Midbrain (tissue), 1 donor: ENCODE data around the gene TINAG.

Source experiments
- DNase-seq: peaks from one replicate; lab custom pipeline; 2025; lab: John Stamatoyannopoulos, UW

Gene TINAG, protein sequence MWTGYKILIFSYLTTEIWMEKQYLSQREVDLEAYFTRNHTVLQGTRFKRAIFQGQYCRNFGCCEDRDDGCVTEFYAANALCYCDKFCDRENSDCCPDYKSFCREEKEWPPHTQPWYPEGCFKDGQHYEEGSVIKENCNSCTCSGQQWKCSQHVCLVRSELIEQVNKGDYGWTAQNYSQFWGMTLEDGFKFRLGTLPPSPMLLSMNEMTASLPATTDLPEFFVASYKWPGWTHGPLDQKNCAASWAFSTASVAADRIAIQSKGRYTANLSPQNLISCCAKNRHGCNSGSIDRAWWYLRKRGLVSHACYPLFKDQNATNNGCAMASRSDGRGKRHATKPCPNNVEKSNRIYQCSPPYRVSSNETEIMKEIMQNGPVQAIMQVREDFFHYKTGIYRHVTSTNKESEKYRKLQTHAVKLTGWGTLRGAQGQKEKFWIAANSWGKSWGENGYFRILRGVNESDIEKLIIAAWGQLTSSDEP

GRCh38 chr6:54308289-54308985 is at the start of gene TINAG:
Gene TINAG, plus strand, starts transcription at chr6:54308441. Its CDS starts 110 bp downstream, at chr6:54308551.
- DNase-seq, result no peak

DNA sequence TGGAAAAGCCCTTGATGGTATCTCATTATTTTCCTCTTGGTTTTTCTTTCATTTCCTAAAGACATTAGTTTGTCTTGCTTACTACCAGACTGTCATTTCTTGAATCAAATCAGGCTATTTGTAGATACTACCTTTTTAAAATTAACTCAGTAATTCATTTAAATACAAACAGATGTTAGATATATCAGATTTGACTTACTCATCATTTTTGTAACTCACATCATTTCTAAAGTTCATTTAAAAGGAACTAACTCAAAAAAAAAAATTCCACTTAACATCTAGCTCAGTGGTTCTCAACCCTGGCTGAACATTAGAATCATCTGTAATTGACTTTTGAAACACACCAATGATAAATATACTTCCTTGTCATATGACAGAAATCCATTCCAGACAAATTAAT is 48.2 kb upstream of the TINAG start:
- DNase-seq, result no peak

GRCh38 chr6:54262499-54262898 is 45.7 kb upstream of the TINAG start:
- DNase-seq, result no peak

GRCh38 chr6:54262971-54263370 is 45.3 kb upstream of the TINAG start:
- no peak for DNase-seq

GRCh38 chr6:54264581-54265272 is 43.5 kb upstream of the TINAG start:
- no peak for DNase-seq

- DNase-seq, result no peak
Measured at GRCh38 chr6:54266400-54266923, 41.8 kb upstream of the TINAG start.

GRCh38 chr6:54267798-54268197 is 40.4 kb upstream of the TINAG start:
- DNase-seq, result no peak

DNA sequence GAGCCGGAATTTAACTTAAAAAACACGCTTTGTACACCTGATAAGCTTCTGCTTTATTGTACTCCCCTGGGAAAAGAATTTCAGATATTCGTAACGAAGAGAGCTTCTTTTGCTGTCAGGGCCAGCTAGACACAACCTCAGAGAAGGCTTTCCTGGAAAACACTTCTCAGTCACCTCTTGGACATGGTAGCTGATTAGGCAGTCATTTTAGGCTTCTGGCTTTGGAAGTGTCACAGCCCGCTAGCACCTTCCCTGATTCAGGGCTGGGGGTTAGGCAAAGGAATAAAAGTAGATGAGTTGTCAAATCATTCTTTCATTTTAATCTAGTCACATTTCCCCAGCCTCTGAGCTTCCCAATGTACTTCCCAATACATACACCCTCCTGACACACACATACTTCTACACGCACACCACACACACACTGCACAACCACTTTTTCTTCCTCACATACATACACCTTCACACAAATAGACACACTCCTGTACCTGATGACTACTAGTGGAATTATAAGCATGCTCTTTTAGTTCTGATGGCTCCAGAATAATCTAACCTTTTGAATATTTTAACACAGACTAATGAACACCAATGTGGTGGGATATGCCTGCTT is 34.9 kb upstream of the TINAG start:
- no peak for DNase-seq

- no peak for DNase-seq
Measured at GRCh38 chr6:54274383-54274782, 33.9 kb upstream of the TINAG start.

DNA sequence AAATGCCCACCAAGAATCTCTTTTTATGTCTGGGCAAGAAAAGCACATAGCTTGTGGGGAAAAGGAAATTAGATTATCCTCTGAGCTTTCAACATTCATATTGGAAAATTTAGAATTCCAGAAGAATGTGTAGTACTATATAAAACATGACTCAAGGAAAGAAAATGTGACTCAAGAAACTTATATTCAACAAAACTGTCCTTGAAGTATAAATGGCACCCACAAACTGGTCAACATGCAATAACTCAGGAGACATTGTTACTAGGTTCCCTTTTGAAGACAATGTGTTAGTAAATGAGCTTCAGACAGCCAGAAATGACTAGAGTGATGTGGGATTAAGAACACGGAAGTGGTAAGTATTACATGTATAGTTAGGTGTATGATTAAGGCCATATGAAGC is 26.1 kb upstream of the TINAG start:
- no peak for DNase-seq

DNA sequence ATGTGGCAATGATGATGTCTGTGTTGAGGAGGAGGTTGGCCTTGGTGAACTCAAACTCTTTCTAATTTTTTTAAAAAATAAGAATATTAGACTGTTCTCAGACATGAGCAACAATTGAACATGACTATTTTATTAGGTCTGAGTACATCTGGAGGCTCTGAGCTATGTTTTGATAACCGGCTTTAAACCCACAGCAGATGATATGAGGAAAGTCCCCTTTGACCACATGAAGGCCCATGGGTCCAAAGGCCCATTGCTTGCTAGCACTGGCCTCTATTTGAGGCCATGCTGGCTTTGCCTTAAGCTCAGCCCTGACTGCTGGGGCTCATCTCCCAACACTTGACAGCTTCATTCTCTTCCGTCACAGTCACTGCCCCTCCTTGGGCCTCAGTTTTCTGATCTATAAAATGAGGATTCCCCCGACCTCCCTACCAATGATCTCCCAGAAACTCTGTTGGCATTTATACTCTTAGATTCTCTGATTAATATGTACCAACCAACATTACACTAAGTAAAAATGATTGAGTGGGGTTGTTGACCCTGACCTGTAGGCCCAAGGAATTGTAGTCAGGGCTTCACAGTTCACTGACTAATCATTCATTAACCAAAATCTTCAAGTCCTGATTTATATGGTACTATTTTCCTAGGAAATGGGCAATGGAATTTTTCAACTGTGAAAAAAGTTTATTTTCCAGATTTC is 23.9 kb upstream of the TINAG start:
- no peak for DNase-seq

DNA sequence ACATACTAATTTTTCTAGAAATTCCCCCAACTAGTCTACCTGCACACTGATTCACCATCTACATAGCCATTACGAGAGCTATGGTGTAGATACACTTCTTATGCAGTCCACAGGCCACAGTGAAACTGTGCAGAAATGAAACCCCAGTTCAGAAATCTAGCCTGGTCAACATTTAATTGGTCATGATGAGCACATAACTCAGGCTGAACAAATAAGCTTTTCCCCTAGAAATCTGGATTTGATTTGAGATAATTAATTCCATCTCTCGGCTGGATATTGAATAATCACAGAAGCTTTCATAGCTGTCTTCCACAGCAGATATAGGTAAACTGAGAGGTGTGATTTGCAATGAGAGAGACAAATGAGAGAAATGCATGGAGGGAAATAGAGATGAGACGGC is 22.6 kb upstream of the TINAG start:
- DNase-seq, result no peak

GRCh38 chr6:54286141-54286540 is 22.1 kb upstream of the TINAG start:
- DNase-seq, result no peak

GRCh38 chr6:54288474-54288873 is 19.8 kb upstream of the TINAG start:
- no peak for DNase-seq

DNA sequence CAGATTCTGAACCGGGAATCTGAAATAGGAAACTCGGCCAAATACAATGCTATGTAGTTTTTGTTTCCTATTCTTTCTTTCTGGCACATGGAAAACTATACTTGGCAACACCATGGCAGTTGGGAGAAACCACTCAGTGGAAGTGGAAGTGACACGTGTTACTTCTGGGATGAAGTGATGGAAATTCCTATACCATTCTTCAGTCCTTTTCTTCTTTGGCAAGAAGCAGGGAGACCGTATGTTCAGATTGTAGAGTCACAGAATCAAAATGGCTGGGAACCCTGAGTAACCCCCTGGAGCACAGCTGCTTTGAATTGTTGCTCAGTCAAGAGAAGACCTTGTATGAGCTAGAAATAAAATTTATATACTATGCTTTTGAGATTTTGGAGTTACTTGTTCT is 18.8 kb upstream of the TINAG start:
- no peak for DNase-seq

DNA sequence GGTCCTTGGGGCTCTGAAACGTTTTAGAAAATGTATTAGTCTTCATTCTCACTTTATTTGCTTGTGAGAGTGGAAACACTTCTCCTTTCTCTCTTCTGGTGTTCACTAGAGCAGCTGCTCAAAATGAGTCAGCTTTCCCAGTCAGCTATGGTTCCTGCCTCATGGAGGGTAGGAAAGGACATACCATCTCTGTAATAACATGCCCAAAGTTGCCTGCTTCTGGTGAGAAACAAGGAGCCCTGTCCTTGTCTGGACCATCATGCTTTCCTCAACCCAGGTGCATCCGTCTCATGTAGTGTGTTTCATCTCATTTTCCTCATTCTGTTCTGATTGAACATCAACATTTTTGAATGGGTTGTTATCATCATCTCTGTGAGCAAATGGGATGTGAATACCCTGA is 17.1 kb upstream of the TINAG start:
- no peak for DNase-seq

DNA sequence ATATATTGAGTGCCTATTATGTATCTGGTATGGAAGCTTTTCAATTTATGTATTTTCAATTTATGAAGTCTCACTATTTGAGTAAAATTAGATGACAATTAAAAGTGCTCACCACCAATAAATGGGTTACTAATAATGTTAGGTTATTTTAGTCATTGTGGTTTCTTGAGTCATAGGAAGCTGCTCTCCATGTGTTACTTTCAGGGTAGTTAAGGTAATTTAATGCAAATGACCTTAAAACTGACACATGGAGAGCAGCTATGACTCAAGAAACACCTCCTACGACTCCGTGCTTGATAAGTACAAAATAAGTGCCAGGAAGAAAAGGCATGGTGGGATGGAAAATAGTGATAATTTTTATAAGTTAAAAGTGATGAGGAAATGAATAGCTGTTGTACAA is 16.5 kb upstream of the TINAG start:
- no peak for DNase-seq

GRCh38 chr6:54294965-54295532 is 13.2 kb upstream of the TINAG start:
- no peak for DNase-seq

GRCh38 chr6:54299542-54300269 is 8.5 kb upstream of the TINAG start:
- DNase-seq, result no peak

GRCh38 chr6:54301770-54302169 is 6.5 kb upstream of the TINAG start:
- DNase-seq, result no peak
